ENCODE measurements around the gene CBFA2T2.
"Not testable (repeated sequence)": the region's sequence is repeated elsewhere in the genome, so short reads cannot be mapped to it uniquely, and the experiment has no call there.

CBFA2T2 gene

DNA sequence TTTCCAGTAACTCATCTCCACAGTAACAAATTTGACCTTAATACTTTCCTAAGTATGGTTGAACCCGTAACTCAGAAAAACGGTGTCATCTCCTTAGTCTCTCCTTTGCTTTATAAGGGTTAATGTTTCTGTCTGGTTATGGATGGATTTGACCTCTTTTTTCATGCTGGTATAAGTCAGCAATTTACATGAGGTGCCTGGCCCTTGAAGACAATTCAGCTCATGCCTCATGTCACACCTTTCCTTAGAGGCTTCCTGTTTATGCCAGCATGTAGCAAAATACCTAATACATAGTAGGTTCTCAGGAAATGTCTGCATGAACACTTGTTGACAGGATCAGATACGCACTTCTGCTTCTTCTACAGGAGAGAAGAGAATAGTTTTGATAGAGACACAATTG, 134.5 kb downstream of the CBFA2T2 start:
- no peak for DNase-seq (ENCODE audit: low spot score)

DNA sequence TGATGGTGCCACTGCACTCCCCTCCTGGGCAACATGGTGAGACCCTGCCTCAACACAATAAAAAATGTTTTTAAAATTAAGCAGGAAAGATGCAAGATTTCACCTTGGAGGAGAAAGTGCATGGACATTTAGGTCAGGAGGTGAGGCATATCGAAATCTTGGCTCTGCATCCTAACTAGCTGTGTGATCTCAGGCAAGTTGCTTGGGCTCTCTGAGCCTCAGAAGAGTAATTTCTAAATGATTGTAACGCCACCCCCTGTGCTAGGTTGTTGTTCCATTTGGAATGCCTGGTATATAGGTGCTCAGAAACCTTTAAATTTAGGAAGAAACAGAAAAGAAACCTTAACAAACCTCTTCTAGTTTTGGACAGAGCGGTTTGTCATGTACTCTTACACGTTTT, 136.3 kb downstream of the CBFA2T2 start:
- DNase-seq (ENCODE audit: low spot score): no peak

DNA sequence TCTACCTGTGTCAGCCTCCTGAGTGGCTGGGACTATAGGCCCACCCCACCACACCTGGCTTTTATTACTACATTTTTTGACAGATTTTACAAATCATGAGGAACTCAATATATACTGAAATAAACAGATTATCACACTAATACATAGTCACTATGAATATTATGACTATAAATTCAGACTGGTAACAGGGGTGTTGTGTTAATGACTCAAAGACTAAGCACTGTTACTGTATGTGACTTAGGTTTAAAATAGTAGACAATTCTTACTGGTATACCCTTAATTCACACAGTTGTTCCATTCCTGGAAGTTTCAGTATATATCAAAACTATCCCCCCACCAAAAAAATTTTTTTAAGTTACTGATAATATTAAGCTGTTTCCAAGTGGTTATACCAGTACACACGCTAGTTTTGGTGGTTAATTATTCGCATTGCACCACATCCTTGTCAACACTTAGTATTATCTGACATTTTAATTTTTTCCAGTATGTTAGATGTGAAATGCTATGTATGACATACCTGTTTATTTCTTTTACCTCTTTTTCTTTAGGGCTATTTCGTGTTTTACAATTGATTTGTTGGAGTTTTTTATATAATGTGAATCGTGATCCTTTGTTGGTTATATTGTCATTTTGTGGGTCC, 137.8 kb downstream of the CBFA2T2 start:
- no peak for DNase-seq (ENCODE audit: low spot score)

DNA sequence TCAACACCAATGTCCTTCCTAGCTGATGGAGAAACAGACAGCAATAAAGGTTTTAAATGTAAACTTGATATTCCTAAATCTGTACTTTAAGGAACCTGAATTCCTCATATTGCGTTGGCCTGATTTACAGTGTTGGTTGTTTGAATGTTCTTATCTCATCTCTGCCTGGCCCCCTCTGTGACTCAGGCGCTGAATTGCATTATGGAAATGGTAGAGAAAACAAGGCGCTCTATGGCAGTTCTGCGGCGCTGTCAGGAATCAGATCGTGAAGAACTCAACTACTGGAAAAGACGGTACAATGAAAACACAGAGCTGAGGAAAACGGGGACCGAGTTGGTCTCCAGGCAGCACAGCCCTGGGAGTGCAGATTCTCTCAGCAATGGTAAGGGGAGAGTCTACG, 139.6 kb downstream of the CBFA2T2 start:
- DNase-seq (ENCODE audit: low spot score): no peak

DNA sequence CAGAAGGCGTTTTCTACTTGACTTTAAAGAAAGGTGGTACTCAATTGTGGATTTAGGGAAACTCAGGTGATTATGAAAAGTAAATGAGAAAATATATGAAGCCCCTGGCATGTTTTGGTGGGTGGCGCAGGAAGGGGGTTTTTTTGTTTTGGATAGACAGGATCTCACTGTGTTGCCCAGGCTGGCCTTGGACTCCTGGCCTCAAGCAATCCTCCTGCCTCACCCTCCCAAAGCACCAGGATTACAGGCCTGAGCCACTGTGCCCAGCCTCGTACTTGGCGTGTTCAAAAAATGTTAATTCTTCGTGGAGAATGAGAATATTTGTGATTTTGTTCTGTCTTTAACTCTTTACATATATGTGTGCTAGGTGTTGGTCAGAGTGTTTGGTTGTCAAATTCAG, 140.1 kb downstream of the CBFA2T2 start:
- DNase-seq (ENCODE audit: low spot score): no peak

DNA sequence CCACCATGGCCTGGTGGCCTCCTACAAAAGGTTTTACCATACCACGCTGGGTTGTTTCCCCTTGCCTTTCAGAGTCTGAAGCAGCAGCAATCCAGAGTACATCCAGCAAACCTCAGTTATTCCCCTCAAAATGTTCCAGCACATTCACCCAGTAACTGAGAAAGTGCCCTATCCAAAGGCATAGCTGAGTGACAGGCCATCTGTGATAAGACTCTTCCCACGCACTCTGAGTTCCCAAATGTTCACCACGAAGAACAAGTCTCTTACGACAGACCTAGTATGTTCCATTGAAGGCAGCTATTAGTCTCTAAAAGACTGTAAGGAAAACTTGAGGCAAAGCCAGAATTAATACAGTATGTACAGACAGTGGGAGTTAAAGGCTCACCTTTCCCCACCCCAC, 140.6 kb downstream of the CBFA2T2 start:
- no peak for DNase-seq (ENCODE audit: low spot score)

DNA sequence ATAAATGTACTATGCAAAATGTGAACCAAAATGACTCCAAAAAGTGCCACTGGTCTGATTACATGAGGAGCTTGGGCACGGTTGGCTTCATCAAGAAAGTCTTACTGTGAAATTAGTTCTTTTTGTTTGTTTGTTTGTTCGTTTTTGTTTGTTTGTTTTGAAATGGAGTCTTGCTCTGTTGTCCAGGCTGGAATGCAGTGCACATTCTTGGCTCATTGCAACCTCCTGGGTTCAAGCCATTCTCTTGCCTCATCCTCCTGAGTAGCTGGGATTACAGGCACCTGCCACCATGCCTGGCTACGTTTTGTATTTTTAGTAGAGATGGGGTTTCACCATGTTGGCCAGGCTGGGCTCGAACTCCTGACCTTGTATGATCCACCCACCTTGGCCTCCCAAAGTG, 142.0 kb downstream of the CBFA2T2 start:
- not testable (repeated sequence) for DNase-seq (ENCODE audit: low spot score)

DNA sequence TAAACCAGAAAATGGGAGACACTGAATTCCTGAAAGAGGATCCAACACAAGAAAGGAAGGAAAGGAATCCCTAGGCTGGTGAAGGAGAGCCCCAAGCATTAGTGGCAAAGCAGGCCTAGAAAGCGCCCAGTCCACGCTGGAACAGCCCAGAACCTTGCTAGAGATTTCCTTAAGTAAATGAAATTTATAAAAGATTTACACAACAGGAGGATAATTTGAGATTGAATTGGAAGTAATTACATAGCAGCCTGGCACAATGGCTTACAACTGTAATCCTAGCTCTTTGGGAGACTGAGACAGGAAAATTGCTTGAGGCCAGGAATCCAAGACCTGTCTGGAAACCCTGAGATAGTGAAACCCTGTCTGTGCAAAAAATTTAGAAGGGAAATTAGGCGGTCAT, 145.4 kb downstream of the CBFA2T2 start:
- no peak for DNase-seq (ENCODE audit: low spot score)

DNA sequence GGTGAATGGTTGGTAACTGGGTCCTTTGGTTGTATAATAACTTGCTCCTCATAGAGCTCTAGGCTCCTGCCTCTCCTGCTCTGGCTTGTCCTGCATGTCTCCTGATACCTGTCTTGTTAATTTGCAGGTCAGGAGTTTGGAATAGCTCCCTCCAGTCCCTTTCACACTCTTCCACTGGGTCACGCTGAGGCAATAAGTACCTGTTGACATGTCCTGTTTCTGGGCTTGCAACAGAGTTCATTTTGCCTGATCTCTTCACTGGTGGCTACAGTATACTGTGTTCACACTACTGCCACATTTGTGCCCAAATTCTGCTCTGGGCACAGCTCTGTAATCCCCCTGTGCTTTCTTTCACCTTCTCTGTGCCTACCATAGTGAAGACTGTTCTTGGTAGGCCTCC, 146.9 kb downstream of the CBFA2T2 start:
- DNase-seq (ENCODE audit: low spot score): no peak

DNA sequence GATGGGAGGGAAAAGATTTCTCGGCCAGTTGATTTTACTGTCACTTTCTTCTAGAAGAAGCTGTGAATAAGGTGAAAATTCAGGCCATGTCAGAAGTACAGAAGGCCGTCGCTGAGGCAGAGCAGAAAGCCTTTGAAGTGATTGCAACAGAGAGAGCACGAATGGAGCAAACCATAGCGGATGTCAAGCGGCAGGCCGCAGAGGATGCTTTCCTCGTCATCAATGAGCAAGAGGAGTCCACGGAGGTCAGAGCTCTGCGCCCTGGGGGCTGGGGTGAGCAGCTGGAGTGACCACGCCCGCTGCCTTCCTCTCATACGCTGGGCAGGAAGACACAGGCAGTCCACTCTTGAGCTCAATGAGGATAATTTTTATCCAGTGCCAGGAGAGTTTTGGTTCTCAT, 150.4 kb downstream of the CBFA2T2 start:
- DNase-seq (ENCODE audit: low spot score): no peak

DNA sequence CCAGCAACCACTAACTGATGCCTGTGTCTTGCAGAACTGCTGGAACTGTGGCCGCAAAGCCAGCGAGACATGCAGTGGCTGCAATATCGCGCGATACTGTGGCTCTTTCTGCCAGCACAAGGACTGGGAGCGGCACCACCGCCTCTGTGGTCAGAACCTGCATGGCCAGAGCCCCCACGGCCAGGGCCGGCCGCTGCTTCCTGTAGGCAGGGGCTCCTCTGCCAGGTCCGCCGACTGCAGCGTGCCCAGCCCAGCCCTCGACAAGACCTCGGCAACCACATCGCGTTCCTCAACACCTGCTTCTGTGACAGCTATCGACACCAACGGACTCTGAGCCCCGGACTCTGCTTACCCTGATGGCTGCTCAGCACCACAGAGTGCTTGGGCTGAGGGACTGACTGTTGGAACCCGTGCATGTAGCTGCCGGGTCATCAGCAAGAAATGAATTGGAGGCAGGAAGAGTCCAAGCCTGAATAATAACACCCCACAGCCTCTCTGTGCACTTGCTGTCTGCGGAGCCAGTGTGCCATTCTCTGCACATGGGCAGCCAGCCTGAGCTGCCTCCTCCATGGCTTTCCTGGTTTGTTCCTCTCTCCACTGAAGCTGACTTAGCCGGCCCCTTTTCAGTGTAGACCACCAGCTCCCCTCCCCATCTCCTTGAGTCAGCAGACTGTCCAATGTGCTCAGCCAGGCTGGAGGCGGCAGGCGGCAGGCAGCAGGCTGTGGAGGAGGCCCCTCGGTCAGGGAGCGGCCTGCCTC, 154.6 kb downstream of the CBFA2T2 start:
- no peak for DNase-seq (ENCODE audit: low spot score)

DNA sequence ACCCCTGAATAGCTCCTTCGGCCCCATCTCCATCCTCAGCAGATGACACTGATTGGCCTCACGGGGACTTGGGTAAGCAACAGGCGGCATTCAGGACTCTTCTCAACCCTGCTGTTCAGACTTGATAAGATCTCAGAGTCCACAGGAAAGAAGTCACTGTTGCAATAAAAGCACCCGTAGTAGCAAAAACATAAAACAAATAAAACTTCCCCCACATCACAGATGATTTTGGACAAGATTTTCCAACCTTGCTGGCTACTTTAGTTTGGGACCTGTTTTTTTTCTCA, 155.1 kb downstream of the CBFA2T2 start:
- DNase-seq (ENCODE audit: low spot score): no peak

DNA sequence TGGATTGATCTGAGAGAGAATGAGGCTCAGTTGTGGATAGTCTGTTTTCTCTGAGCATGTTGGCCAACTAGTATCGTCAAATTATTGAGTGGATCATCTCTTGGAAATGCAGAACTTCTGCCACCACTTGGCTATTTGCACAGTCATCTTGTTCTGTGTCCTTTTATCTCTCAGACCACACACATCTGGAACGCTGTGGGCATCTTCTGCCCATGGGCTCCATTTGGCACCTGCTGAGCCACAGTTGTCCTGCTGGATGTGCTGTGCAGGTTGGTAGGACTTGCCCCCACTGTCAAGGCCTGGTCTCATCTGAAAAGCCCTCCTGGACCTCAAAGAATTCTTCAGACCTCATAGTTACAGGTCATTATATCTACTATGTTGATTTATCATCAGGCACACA, 155.5 kb downstream of the CBFA2T2 start:
- DNase-seq (ENCODE audit: low spot score): no peak

DNA sequence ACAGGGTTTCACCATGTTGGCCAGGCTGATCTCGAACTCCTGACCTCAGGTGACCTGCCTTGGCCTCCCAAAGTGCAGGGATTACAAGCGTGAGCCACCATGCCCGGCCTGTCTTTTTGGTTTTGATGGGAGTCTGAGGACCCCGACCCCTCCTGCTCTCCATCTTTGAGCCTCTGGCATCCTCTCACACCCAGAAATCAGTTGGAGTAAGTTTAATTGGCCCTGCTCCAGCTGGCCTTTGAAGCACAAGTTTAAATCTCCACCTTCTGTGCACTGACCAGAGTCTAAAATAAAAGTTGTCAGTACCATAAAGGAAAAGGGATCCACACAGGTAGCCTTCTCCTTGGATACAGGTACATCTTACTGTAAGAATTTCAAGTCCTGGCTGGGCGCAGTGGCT, 156.3 kb downstream of the CBFA2T2 start:
- no peak for DNase-seq (ENCODE audit: low spot score)

DNA sequence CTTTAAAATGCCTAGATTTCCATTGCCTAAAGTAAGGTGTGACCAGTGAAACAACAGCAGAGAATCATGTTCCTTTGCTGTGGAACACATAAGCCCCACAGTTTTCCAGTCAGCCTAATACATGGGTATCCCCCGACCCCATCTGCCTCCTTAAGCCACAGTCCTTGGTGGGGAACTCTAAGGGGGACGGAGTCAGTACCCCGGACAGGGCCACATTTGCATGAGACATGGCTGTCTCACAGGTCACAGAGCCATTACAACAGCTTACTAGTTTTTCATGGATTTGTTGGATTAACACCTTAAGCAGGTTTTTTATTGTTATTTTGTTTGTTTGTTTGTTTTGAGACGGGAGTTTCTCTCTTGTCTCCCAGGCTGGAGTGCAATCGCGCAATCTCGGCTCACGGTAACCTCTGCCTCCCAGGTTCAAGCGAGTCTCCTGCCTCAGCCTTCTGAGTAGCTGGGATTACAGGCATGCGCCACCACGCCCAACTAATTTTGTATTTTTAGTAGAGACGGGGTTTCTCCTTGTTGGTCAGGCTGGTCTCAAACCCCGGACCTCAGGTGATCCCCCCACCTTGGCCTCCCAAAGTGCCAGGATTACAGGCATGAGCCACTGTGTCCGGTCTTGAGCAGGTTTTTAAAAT, 157.2 kb downstream of the CBFA2T2 start:
- DNase-seq (ENCODE audit: low spot score): not testable (repeated sequence)

DNA sequence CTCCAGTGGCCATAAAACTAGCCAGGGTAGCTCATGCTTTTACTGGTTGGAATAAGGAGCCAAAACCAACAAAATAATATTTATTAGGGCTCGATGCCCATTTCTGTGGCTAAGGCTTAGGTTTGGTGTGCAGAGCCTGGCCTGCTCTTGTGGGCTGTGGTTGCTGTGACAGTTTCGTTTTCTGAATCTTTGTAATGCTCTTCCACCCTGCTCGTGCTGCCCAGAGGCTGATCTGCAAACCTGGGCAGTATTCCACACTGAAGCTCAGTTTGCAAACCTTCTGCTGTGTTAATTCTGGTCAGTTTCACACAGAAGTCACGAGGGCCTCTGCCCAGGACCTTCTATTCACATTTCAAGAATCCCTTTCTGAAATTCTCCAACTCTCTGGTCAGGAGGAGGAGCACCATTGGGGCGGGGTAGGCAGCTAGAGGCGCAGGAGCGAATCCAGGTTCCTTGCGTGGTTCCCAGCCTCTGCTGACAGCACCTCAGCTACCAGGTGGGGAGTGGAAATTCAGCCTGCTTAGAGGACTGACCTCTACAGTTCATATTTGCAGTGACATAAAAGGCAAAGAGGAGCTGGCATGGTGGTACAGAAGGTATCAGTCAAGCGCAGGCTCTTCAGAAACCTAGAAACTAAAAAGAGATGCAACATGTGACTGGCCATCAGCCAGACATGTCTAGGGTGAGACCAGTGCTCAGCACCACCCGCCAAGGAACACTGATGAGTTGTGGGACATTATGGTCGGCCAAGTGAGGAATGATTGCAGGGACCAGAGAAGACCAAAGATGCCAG, 157.9 kb downstream of the CBFA2T2 start:
- no peak for DNase-seq (ENCODE audit: low spot score)

DNA sequence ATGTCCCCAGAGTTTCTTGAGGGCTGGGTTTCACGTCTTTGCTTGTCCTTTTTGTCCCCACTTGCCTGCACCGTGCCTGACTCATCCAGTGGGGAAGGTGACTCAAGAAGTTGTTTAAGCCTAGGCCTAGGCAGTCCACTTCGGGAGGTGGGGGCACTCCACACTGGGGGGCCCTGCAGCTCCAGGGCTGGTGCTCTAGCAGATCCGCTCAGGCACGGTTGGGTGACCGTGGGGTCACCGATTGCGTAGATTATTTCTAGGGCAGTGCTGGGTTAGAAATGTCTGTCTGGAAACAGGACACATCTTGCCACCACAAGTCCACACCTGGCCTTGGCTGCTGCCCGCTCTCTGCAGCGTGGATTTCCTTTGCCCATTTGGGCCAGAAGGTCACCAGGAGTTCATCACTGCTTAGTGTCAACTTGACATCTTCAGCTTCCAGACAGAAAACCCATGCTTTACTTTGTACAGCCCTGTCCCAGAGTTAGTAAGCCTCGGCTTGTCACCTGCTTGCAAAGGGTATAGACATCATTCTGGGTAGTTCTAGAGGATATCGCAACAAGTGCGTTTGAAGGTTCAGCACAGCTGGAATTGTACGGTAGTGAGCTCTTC, 158.6 kb downstream of the CBFA2T2 start:
- no peak for DNase-seq (ENCODE audit: low spot score)

DNA sequence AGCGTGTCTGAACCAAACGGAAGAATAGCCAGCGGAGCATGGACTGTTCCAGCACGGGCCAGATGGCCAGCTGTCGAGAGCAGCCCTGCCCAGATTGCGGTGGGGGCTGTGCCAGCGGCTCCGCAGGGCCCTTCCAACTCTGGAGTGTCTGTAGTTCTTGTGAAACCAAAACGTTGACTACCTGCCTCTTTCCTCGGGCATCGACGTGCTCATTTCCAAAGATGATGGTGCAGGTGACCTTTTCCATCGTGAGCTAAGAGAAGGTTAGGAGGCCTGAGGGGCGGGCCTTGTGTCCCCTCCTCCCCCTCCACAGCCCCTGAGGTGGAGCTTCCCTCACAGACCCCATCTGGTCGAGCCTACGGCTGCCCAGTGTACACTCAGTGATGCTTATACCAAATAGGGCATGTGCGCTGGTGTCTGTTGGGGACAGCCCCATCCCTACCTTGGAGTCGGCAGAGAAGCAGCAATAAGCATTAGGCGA, 159.3 kb downstream of the CBFA2T2 start:
- DNase-seq (ENCODE audit: low spot score): no peak

DNA sequence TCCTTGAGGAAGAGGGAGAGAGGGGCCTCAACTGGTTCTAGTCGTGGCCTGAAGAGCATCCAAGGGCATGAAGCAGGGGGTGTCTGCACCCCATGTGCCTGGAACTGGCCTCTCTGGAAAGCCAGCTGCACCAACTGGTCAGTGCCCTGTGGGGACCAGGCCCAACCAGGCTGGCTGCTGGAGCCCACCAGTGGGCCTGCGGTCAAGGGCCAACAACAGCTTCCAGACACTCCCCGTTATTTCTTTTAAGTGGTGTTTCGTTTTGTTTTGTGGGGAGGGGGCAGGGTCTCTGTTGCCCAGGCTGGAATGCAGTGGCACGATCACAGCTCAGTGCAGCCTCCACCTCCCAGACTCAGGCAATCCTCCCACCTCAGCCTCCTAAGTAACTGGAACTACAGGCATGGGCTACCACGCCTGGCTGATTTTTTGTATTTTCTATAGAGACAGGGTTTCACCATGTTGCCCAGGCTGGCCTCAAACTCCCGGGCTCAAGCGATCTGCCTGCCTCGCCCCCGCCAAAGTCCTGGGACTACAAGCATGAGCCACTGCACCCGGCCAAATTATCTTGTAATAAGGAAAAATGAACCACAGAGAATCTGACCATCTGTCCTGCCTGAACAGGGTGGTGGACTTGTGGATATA, 160.3 kb downstream of the CBFA2T2 start:
- no peak for DNase-seq (ENCODE audit: low spot score)

DNA sequence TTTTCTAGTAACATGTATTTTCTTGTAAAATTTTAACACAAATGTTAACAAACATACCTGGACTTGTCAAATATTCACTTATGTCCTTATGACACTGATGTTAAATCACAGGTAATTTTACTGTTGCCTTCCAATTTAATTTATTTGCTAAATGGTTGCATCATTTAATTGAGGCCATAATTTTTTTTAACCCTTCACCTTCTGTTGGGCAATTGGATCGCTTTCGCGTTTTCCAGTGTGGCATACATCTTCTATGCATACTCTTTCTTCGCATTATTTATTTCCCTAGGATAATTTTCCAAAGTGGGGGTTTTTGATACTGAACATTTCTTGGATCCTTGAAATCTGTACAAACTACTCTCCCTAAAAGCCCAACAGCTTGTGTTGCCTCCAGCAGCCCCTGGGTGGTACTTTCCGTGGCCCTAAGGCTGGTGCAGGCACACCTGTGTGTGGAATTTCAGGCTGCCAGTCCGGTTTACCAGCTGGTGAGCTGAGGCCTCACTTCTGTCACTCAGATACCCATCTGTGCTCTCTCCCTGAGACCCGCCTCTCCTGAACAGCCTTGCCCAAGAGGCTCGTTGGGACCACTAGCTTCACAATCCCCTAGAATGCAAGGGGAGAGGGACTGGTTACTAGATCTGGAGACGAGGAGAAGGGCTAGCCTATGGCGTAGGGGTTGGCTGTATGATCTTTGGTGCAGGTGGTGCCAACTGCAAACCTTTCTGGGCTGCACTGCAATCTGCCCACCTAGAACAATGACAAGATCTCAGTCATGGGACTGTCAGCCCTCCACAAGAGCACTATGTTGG, 161.1 kb downstream of the CBFA2T2 start:
- no peak for DNase-seq (ENCODE audit: low spot score)

DNA sequence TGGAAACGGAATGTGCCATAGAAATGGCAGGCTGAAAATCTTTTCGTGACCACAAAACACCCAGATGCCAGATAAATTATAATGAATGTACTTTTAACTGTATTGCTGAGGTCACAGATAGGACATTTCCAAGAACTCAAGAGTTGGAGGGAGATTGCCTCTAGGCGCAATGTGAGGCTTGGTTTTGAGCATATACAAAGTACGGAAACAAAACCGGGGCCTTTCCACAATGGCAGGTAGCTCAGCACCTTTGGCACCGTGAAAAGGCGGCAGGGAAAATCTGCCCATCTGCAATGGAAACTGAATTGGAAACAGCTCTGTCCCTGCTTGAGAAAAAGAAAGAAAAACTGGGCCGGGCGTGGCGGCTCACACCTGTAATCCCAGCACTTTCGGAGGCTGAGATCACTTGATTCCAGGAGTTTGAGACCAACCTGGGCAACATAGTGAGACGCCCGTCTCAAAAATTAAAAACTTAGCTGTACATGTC, 161.7 kb downstream of the CBFA2T2 start:
- no peak for DNase-seq (ENCODE audit: low spot score)

Measured in HuH-7 (cell line).